Nephron (organoid): ENCODE results near the gene POLR3E.

Source experiments
- H3K27ac Mint-ChIP-seq, 3 experiments: 2 replicates each; pipeline ENCODE4 v1.8.0; 2020; ENCODE audit warnings: mixed read lengths in 3 of 3, mild to moderate bottlenecking in 2 of 3, moderate library complexity in 1 of 3
- H3K27me3 Mint-ChIP-seq: 2 replicates; pipeline ENCODE4 v1.8.0; 2021; ENCODE audit warnings: low read depth, mild to moderate bottlenecking, moderate library complexity, mixed read lengths
- H3K36me3 Mint-ChIP-seq: 2 replicates; pipeline ENCODE4 v1.8.0; 2020; ENCODE audit warnings: low read depth, mixed read lengths
- H3K4me1 Mint-ChIP-seq: 2 replicates; pipeline ENCODE4 v1.8.0; 2020; ENCODE audit warnings: mixed read lengths
- H3K4me3 Mint-ChIP-seq, 3 experiments: 2 replicates each; pipeline ENCODE4 v1.8.0; 2020; ENCODE audit warnings: mild to moderate bottlenecking in 3 of 3, mixed read lengths in 3 of 3, moderate library complexity in 2 of 3
- H3K9me3 Mint-ChIP-seq: 2 replicates; pipeline ENCODE4 v1.8.0; 2020; ENCODE audit warnings: mixed read lengths
- CTCF ChIP-seq, 3 experiments: fragments of 200-600 bp; sonication (generic); IDR thresholded peaks; one replicate each; pipeline ENCODE4 v1.5.0; 2021; ENCODE audit warnings: antibody characterized with exemption in 3 of 3; ENCODE audit not compliant: unreplicated experiment in 3 of 3

The POLR3E gene

GRCh38 chr16:22260490-22260889 is 36.7 kb upstream of the POLR3E start:
- TF ChIP-seq CTCF (IDR thresholded peaks at IDR 0.05; ENCODE audit: unreplicated experiment in 3 of 3) = no peak
- Mint-ChIP-seq H3K4me1 (no peaks in the 10 kb centered on the region), H3K27me3 (no peaks in the 10 kb centered on the region), H3K27ac (no peak overlapping the region), H3K9me3 (peaks cover 2% of the 10 kb centered on the region), H3K36me3 (peaks cover 54% of the 10 kb centered on the region), H3K4me3 (no peak overlapping the region)

- Mint-ChIP-seq H3K27ac (no peak overlapping the region), H3K4me3 (no peak overlapping the region), H3K27me3 (no peaks in the 10 kb centered on the region), H3K9me3 (peaks cover 2% of the 10 kb centered on the region), H3K4me1 (no peaks in the 10 kb centered on the region), H3K36me3 (peaks cover 46% of the 10 kb centered on the region)
- no peak for TF ChIP-seq CTCF (IDR thresholded peaks at IDR 0.05; ENCODE audit: unreplicated experiment in 3 of 3)
Observed at GRCh38 chr16:22262460-22262859, 34.7 kb upstream of the POLR3E start.

GRCh38 chr16:22264786-22265185 is 32.4 kb upstream of the POLR3E start:
- H3K36me3 Mint-ChIP-seq = peaks cover 29% of the 10 kb centered on the region
- H3K4me3 Mint-ChIP-seq = no peak overlapping the region
- H3K27me3 Mint-ChIP-seq = no peaks in the 10 kb centered on the region
- no peak overlapping the region for H3K27ac Mint-ChIP-seq
- H3K4me1 Mint-ChIP-seq = no peaks in the 10 kb centered on the region
- no peak for TF ChIP-seq CTCF (IDR thresholded peaks at IDR 0.05; ENCODE audit: unreplicated experiment in 3 of 3)
- no peaks in the 10 kb centered on the region for H3K9me3 Mint-ChIP-seq

- no peak overlapping the region for H3K27ac Mint-ChIP-seq
Observed at GRCh38 chr16:22265351-22265750, 31.9 kb upstream of the POLR3E start.

GRCh38 chr16:22266546-22266945 is 30.7 kb upstream of the POLR3E start:
- no peak for TF ChIP-seq CTCF (IDR thresholded peaks at IDR 0.05; ENCODE audit: unreplicated experiment in 3 of 3)
- Mint-ChIP-seq H3K27ac (no peak overlapping the region), H3K36me3 (peaks cover 20% of the 10 kb centered on the region), H3K27me3 (no peaks in the 10 kb centered on the region), H3K4me1 (no peaks in the 10 kb centered on the region), H3K4me3 (no peak overlapping the region), H3K9me3 (no peaks in the 10 kb centered on the region)

More at GRCh38 chr16:22265351-22265750, 31.9 kb upstream of the POLR3E start:
- H3K36me3 Mint-ChIP-seq = peaks cover 24% of the 10 kb centered on the region
- TF ChIP-seq CTCF (IDR thresholded peaks at IDR 0.05; ENCODE audit: unreplicated experiment in 3 of 3) = no peak
- H3K4me1 Mint-ChIP-seq = no peaks in the 10 kb centered on the region
- no peaks in the 10 kb centered on the region for H3K27me3 Mint-ChIP-seq
- H3K4me3 Mint-ChIP-seq = no peak overlapping the region
- no peaks in the 10 kb centered on the region for H3K9me3 Mint-ChIP-seq

- Mint-ChIP-seq H3K4me1 (no peaks in the 10 kb centered on the region), H3K9me3 (no peaks in the 10 kb centered on the region), H3K36me3 (peaks cover 26% of the 10 kb centered on the region), H3K27ac (no peak overlapping the region), H3K27me3 (no peaks in the 10 kb centered on the region), H3K4me3 (no peak overlapping the region)
- TF ChIP-seq CTCF (IDR thresholded peaks at IDR 0.05; ENCODE audit: unreplicated experiment in 3 of 3) = no peak
Observed at GRCh38 chr16:22267764-22268163, 29.4 kb upstream of the POLR3E start.
